Esophagus squamous epithelium (tissue), 5 donors: ENCODE data around the gene SLC44A3. TPM values are rescaled to one million over a fixed set of nuclear protein-coding genes. Genes with fewer than 3 reads are reported as not detected.

Source experiments
- DNase-seq: peaks from one replicate; lab custom pipeline; 2025; lab: John Stamatoyannopoulos, UW
- H3K27ac ChIP-seq, 4 donors: fragments of 200-600 bp; sonication (generic); one replicate each; pipeline ENCODE4 v1.5.1; 2016 to 2019; ENCODE audit warnings: mild to moderate bottlenecking in 1 of 4
- H3K27me3 ChIP-seq, 4 donors: fragments of 200-600 bp; sonication (generic); 1 replicate in 3 of 4; 2 replicates in 1 of 4; pipeline versions ENCODE4 v1.5.1 to v1.6.0; 2017 to 2021; ENCODE audit warnings: antibody characterized with exemption in 1 of 4
- H3K36me3 ChIP-seq, 3 donors: fragments of 200-600 bp; sonication (generic); one replicate each; pipeline ENCODE4 v1.5.1; 2016 to 2019
- H3K4me1 ChIP-seq, 3 donors: fragments of 200-600 bp; sonication (generic); one replicate each; pipeline ENCODE4 v1.5.1; 2017 to 2019
- H3K4me3 ChIP-seq, 4 donors: fragments of 200-600 bp; sonication (generic); 1 replicate in 3 of 4; 2 replicates in 1 of 4; pipeline ENCODE4 v1.5.1; 2016 to 2019; ENCODE audit warnings: mild to moderate bottlenecking in 2 of 4, moderate library complexity in 1 of 4
- H3K9me3 ChIP-seq, 3 donors: fragments of 200-600 bp; sonication (generic); one replicate each; pipeline ENCODE4 v1.5.1; 2016 to 2019
- CTCF ChIP-seq, 6 experiments: fragments of 450-650 bp in 4 of 6; fragments of 200-600 bp in 2 of 6; sonication (generic) in 2 of 6; IDR thresholded peaks; one replicate each; pipeline ENCODE4 v1.5.1; 2016 to 2019; ENCODE audit warnings: antibody characterized with exemption in 6 of 6, mild to moderate bottlenecking in 4 of 6, moderate library complexity in 4 of 6
- POLR2A ChIP-seq, 4 donors: fragments of 450-650 bp; IDR thresholded peaks; one replicate each; pipeline ENCODE4 v1.6.1; 2017; ENCODE audit warnings: antibody characterized with exemption in 4 of 4, mild to moderate bottlenecking in 4 of 4, moderate library complexity in 3 of 4
- WGBS, 2 donors: methylation state at CpG; one replicate each; pipeline ENCODE4 v1.1.5; 2018; 5-methylcytosine and 5-hydroxymethylcytosine counted together
- intact Hi-C: fragments of 100-400 bp; cut with DNase I; formaldehyde crosslinking; loops from one replicate; pipeline ENCODE4 v1.15.0; 2022
- total RNA-seq, 4 donors: library from RNA; depleted of rRNA; stranded (reverse); fragments of >200 nt; gene quantifications; one replicate each; pipeline ENCODE4 v1.1.0, GENCODE V29; 2016
- donor health status: DM: yes; HTN: yes; CAD: no.

Gene SLC44A3
- total RNA-seq, 4 donors from 2014 or later = 5.4 to 11.7 (median 9.4) TPM

GRCh38 chr1:94807742-94808491 lies 12.2 kb upstream of the SLC44A3 start:
- no peaks in the 10 kb centered on the region for H3K27me3 ChIP-seq
- no peak for DNase-seq
- intact Hi-C loops = no loop called here
- no peak for TF ChIP-seq POLR2A (IDR thresholded peaks at IDR 0.05)
- no peak for TF ChIP-seq CTCF (IDR thresholded peaks at IDR 0.05)
- no peaks in the 10 kb centered on the region for H3K36me3 ChIP-seq
- H3K4me1 ChIP-seq = peaks cover 0 to 20% (median 3%) of the 10 kb centered on the region in 3 donors
- H3K4me3 ChIP-seq = no peak overlapping the region
- no peaks in the 10 kb centered on the region for H3K9me3 ChIP-seq
- 76 to 79% methylated on average over 12 of the region's 12 CpGs for WGBS, 2 donors
- H3K27ac ChIP-seq = no peak overlapping the region

GRCh38 chr1:94808669-94809068 lies 11.5 kb upstream of the SLC44A3 start:
- no peak overlapping the region for H3K27ac ChIP-seq
- peaks cover 0 to 12% (median 0%) of the 10 kb centered on the region in 3 donors for H3K4me1 ChIP-seq
- H3K27me3 ChIP-seq = no peaks in the 10 kb centered on the region
- no peaks in the 10 kb centered on the region for H3K9me3 ChIP-seq
- no peak overlapping the region for H3K4me3 ChIP-seq
- WGBS, 2 donors = 59 to 79% methylated on average over 3 of the region's 3 CpGs
- intact Hi-C loops = no loop called here
- TF ChIP-seq POLR2A (IDR thresholded peaks at IDR 0.05) (no peak), CTCF (IDR thresholded peaks at IDR 0.05) (no peak)
- no peak for DNase-seq
- H3K36me3 ChIP-seq = no peaks in the 10 kb centered on the region

- Histone ChIP-seq H3K27me3 (no peaks in the 10 kb centered on the region), H3K36me3 (no peaks in the 10 kb centered on the region), H3K27ac (no peak overlapping the region), H3K4me1 (no peaks in the 10 kb centered on the region), H3K4me3 (no peak overlapping the region), H3K9me3 (no peaks in the 10 kb centered on the region)
- no peak for TF ChIP-seq POLR2A (IDR thresholded peaks at IDR 0.05)
- TF ChIP-seq CTCF (IDR thresholded peaks at IDR 0.05) = no peak
- intact Hi-C loops = no loop called here
- no peak for DNase-seq
- WGBS, 2 donors = 57 to 66% methylated on average over 4 of the region's 4 CpGs
These were observed 7.2 kb upstream of the SLC44A3 start for GRCh38 chr1:94812985-94813384.

- no peak for TF ChIP-seq POLR2A (IDR thresholded peaks at IDR 0.05)
- no peak for TF ChIP-seq CTCF (IDR thresholded peaks at IDR 0.05)
- no peak overlapping the region for H3K4me3 ChIP-seq
- no peaks in the 10 kb centered on the region for H3K9me3 ChIP-seq
- H3K4me1 ChIP-seq = peaks cover 0 to 18% (median 3%) of the 10 kb centered on the region in 3 donors
- no peak for DNase-seq
- no peaks in the 10 kb centered on the region for H3K36me3 ChIP-seq
- 17 to 60% methylated on average over 1 of the region's 1 CpG for WGBS, 2 donors
- intact Hi-C loops = no loop called here
- peaks cover 0 to 18% (median 0%) of the 10 kb centered on the region in 4 donors for H3K27me3 ChIP-seq
- no peak overlapping the region for H3K27ac ChIP-seq
These were observed 4.1 kb upstream of the SLC44A3 start for GRCh38 chr1:94816030-94816429.

GRCh38 chr1:94817712-94818111 lies 2.4 kb upstream of the SLC44A3 start:
- no peak overlapping the region for H3K4me3 ChIP-seq
- DNase-seq = no peak
- intact Hi-C loops = no loop called here
- TF ChIP-seq POLR2A (IDR thresholded peaks at IDR 0.05) = no peak
- 76 to 86% methylated on average over 2 of the region's 2 CpGs for WGBS, 2 donors
- H3K27ac ChIP-seq = no peak overlapping the region
- no peaks in the 10 kb centered on the region for H3K36me3 ChIP-seq
- H3K27me3 ChIP-seq = peaks cover 0 to 18% (median 0%) of the 10 kb centered on the region in 4 donors
- peaks cover 0 to 31% (median 3%) of the 10 kb centered on the region in 3 donors for H3K4me1 ChIP-seq
- H3K9me3 ChIP-seq = no peaks in the 10 kb centered on the region
